ENCODE measurements around the gene BAIAP2L2.

The BAIAP2L2 gene

GRCh38 chr22:38068641-38069371, 41.7 kb downstream of the BAIAP2L2 start:
- no peak for DNase-seq (ENCODE audit: low read depth)

GRCh38 chr22:38067761-38068360, 42.6 kb downstream of the BAIAP2L2 start:
- DNase-seq (ENCODE audit: low read depth), result no peak

DNA sequence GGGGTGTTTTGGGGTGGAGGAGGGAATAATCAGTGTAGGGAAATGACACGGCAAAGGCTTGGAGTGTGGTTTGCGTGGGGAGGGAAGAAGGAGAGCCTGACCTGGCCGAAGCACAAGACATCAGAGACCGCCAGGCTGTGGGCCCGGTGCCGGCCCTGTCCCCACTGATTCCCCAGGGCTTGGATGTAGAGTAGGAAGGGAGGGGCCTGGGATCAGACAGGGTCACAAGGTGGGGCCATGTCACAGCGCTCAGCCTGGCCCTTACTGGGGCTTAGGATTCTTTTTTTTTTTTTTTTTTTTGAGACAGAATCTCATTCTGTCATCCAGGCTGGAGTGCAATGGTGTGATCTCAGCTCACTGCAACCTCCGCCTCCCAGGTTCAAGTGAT, 43.5 kb downstream of the BAIAP2L2 start:
- no peak for DNase-seq (ENCODE audit: low read depth)

DNA sequence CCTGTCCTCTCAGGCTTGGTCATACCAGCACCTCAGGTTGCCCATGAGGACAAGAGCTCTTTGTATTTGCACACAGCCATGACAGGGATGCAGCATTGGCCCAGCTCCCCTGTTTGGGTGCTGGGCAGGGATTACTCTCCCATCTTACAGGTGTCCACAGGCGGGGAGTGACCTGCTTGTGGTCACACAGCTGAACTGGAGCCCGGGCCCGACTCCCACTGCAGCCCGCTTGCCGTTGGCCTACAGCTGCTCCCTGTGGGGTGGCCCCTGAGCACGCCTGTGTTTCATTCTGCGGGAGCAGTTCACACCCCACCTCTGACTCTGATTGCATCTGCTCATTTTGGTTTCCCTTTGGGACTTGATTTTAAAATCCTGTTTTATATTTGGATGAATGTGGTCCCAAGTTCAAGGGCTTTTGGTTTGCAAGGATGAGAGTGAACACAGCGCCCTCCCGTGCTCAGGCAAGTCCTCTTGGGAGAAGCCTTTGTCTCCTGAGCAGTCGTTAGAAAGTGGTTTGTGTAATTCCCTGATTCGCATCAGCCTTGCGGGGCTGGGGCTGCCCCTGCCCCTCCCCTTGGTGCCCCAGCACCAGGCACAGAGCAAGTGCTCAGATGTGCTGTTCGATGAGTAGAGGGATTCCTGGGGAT, 44.0 kb downstream of the BAIAP2L2 start:
- no peak for DNase-seq (ENCODE audit: low read depth)

DNA sequence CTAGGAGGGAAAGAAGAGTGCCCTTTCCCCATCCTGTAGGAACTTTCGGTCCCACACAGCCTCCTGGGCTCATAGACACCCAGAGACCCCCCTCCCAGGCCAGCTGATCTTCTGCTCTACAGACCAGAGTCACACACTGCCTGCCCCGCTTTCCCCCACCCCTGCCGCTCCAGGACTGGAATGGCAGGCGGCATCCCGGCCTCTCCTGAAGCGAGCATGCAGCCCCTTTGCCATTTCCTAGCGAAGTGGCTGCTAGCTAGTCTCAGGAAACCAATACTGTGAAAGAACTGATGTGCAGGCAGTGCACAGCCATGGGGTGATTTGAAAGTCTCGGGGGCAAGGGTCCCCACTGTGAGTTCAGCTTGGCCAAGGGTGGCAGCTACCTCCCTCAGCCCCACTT, 44.9 kb downstream of the BAIAP2L2 start:
- no peak for DNase-seq (ENCODE audit: low read depth)

- DNase-seq (ENCODE audit: low read depth), result no peak
These were observed 47.7 kb downstream of the BAIAP2L2 start for GRCh38 chr22:38062791-38063190.

DNA sequence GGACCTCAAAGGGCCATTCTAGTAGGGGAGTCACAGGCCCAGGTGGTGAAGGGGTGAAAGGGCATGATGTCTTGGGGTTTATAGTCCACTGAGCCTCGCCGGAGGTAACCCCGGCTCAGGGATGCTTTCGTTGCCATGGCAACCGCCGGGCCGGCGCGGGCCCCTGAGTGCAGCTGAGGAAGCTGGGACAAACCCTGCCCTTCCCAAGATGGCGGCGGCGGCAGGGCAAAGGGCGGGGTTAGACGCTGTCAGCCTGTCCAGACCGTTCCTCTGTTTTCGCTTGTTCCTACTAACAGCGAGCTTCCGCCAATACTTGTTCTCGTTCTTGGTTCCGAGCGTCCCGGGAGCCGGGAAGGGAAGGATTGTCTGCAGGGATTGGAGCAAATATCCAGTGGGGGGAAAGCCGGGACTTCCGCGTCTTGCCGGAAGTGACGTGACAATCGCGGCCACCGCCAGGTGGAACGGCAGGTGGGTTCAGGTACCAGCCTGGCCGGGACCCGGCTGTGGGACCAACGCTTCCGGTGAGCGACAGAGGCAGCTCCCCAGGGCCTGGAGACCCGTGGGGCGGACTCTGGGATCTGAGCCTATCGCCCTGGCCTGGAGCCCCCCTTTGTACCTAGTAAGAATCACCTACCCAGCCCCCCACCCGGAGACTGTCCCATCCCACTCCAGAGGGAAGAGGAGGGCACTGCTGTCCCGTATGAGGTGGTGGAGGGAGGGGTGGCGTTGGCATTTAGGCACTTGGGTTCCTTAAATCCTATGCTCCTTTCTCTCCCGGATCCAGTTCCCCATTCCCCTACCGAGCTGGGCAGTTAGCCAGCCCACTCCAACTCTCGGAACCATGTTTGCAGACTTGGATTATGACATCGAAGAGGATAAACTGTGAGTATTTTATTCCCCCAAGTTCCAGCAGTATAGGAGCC, 53.3 kb downstream of the BAIAP2L2 start, which contains the start of gene PICK1:
Gene PICK1 (plus strand): TSS at position 436 of the 923 bp plus-strand sequence. CDS start 406 bp downstream, at position 842.
- DNase-seq (ENCODE audit: low read depth), result peak; percentile 78

GRCh38 chr22:38051900-38052862, 58.3 kb downstream of the BAIAP2L2 start:
- DNase-seq (ENCODE audit: low read depth), result peak; percentile 71

DNA sequence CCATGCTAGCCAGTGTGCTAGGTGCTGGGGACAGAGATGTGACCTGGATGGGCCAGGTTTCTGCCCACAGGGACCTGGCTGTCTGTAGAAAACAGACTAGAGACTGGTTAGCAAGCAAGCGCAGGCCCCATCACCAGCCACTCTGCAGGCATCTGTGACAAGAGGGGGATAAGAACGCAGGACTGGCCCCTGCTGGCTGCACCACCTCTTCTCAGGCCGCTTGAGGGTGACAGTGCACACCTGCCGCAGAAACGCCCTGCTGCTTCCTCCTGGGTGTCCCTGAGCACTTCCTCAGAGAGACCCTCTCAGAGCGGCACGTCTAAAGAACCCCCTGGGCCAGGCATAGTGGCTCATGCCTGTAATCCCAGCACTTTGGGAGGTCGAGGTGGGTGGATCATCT, 59.2 kb downstream of the BAIAP2L2 start:
- no peak for DNase-seq (ENCODE audit: low read depth)

DNA sequence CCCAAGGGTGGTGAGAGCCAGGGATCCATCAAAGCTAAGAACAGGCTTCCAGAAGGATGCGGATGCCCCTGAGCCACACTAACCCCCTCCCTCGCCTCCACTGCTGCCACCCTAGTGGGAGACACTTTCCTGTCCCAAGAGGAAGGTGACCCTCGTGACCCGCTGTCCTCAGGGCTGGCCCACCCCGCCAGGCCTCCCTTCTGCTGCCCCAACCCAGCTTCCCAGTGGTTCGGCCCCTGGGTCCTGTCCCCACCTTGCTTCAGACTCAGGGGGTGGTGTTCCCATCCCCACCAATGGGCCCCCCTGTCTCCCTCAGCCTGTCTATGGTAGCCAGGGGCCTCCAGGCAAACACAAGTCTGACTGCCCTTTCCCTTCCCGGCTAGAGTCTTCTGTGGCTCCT, 59.8 kb downstream of the BAIAP2L2 start:
- no peak for DNase-seq (ENCODE audit: low read depth)

DNA sequence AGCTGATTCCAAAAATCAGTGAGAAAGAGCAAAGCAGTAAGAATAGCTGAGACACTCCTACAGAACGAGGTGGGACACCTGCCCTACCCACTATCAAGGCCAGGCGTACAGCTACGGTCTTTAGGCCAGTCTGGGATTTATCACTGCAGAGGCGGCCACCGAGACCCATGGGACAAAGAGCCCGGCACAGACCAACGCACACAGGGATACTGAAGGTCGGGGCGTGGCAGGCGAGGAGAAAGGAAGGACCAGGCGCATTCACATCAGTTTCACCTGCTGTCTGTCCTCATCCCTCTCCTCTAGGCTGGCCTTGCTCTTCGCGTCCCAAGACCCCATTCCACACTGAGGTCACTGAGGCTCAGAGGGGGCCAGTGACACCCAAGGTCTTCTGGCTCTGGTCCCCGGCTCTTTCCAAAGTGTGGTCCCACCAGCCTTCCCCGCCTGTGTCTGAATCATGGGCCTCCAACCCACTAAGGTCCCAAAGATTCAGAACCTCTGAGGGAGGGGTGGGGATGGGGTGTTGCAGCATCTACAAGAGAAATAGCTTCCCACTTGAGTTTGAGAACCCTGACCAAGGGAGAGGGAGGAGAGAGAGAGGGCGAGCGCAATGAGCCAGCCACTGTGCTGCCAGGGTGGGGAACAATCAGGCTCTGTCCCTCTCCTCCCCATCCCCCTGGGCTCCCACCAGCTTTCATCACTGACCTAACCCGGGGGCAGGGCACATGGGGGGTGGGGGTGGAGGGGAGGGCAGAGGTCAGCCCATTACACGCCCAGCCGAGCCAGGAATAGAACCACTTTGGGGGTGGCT, 60.5 kb downstream of the BAIAP2L2 start:
- DNase-seq (ENCODE audit: low read depth), result no peak

DNA sequence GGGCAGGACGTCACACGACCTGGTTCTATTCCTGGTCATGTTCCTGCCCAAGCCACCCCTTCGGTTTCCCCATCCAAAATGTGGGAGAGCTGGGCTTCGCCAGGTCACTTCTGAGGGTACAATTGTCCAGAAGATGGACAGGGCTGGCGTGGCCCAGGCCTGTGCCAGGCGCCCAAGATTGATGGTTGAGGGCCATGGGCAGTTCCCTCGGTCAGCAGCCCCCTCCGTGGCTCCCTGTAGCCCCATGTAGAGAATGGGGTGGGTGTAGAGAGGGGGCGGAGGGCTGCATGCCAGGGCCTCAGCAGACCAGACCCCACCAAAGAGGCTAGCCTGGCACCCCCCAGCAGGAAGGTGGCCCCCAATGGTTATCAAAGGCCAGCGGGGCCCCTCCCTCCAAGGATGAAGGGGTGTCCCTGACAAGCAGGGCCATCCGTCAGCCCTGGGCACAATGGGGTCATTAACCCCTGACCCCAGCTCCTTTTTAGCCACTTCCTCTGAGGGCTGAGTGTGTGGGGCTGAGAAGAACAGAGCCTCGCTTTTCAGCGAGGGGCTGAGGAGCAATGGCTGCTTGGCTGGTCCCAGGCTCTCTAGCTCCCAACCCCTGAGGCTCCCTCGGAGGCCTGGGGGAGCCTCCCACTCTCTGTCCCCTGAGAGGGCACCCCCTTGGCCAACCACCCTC, 64.3 kb downstream of the BAIAP2L2 start:
- no peak for DNase-seq (ENCODE audit: low read depth)

DNA sequence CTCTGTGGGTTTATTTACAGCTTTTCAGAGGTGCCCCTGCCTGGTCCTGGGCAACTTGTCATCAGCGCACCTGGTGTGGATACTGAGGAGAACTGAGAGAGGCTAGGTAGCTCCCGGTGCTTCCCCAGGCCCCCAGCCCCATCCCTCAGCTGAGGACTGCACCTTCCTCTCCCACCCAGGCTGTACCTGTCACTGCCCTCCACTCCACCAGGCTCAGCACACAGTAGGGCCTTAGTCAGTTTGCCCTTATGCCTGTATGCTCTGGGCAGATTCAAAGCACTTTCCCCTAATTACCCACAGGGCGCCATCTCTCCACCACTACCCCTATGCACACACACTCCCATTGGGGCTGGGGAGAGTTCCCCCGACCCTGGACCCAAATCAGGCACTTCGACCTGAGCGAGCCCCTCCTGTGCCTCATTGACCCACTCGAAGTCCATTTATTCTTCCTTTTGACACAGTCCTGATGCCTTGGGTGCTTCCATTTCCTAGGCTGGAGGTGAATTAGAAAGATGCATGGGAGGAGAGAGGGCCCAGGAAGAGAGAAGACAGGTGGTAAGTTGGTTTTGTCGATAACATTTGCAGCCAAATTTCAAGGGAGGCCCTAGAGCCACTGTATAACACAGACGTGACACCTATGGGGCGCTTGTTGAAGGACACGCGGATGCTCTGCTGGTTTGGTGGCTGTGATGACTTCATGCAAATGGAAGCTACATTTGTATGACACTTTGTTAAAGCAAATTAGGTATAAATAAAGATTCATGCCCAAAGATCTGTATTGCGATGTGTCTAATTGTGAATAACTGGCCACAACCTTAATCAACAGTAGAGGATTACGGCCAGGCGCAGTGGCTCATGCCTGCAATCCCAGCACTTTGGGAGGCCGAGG, 67.1 kb downstream of the BAIAP2L2 start:
- no peak for DNase-seq (ENCODE audit: low read depth)

DNA sequence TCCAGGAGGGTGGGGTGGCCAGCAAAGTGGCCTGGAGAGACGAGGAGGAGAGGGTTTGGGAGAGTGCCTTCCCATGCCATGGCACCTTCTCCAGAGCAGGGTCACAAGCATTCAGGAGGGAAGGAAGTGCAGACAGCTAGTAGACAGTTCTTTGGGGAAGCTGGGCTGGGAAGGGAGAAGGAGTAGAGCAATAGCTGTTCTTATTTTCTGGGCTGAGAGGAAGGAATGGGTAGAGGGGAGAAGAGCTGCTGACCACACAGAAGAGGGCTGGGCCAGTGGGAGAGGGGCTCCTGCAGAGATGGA, 68.0 kb downstream of the BAIAP2L2 start:
- no peak for DNase-seq (ENCODE audit: low read depth)

GRCh38 chr22:38041760-38042487, 68.6 kb downstream of the BAIAP2L2 start:
- DNase-seq (ENCODE audit: low read depth), result no peak

DNA sequence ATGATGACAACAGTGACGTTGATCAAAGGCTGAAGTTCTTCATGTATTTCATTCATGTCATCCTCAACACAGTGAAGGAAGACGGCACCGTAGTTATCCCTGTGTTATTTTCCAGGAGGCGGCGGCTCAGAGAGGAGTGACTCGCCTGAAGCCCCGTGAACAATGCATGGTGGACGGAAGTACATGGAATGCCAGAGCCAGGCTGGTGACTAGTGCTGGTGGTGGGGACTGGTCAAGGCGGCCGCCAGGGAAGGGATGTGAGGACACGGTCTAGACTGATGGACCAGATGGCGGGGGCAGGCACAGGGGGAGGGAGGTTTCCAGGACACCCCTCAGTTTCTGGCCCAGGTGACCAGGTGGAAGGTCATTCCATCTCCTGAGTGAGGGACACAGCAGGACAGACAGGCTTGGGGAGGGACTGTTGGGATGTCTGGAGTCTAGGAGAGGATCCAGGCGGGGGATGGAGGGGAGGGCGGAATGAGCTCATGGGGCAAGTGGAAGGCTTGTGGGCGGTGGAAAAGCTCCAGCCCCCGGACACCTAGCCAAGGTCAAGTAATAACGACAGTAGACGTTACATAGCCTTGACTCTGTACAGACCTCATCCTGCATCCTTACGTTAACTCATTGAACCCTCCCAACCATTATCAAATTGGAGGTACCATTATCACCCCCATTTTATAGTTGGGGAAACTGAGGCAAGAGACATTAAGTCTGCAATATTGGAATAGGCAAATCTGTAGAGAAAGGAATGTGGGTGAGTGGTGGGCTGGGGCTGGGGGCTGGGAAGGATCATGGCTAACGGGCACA, 69.3 kb downstream of the BAIAP2L2 start:
- DNase-seq (ENCODE audit: low read depth), result no peak

Measured in activated T-cell treated with anti-CD3 and anti-CD28 coated beads for 48 hours (primary cell).